Ammon's horn (tissue), 1 donor: ENCODE data around the gene KLRC4.
"Not testable (repeated sequence)": the region's sequence is repeated elsewhere in the genome, so short reads cannot be mapped to it uniquely, and the experiment has no call there.

ENCODE experiments used
- DNase-seq: peaks from one replicate; pipeline ENCODE4 v3.0.0-alpha.2; 2016; ENCODE audit warnings: low spot score

The KLRC4 gene

GRCh38 chr12:10409392-10409791 is at the start of gene KLRC4:
Gene KLRC4 (minus strand): TSS chr12:10409757. CDS start chr12:10409575, 182 bp downstream.
- no peak for DNase-seq

- DNase-seq = no peak
Measured at GRCh38 chr12:10457760-10458159, 48.2 kb upstream of the KLRC4 start.

GRCh38 chr12:10456856-10457255 is 47.3 kb upstream of the KLRC4 start:
- DNase-seq = no peak

GRCh38 chr12:10455766-10456165 is 46.2 kb upstream of the KLRC4 start:
- no peak for DNase-seq

GRCh38 chr12:10454531-10454930 is 45.0 kb upstream of the KLRC4 start:
- no peak for DNase-seq

GRCh38 chr12:10453156-10453555 is 43.6 kb upstream of the KLRC4 start, which contains the start of gene KLRC1:
Gene KLRC1 (minus strand): TSS chr12:10453377. CDS start chr12:10451156, 2,221 bp downstream.
- DNase-seq = no peak

GRCh38 chr12:10448236-10448635 is 38.7 kb upstream of the KLRC4 start:
- DNase-seq = no peak

- not testable (repeated sequence) for DNase-seq
Measured at GRCh38 chr12:10446052-10446451, 36.5 kb upstream of the KLRC4 start.

- DNase-seq = not testable (repeated sequence)
Measured at GRCh38 chr12:10441144-10441543, 31.6 kb upstream of the KLRC4 start.

- not testable (repeated sequence) for DNase-seq
Measured at GRCh38 chr12:10439608-10440274, 30.2 kb upstream of the KLRC4 start.

- not testable (repeated sequence) for DNase-seq
Measured at GRCh38 chr12:10437601-10438000, 28.0 kb upstream of the KLRC4 start.

GRCh38 chr12:10435816-10436215 is 26.3 kb upstream of the KLRC4 start, which contains the start of gene KLRC2:
Gene KLRC2 (minus strand): TSS chr12:10436010. CDS start chr12:10435986, 24 bp downstream.
- peak; percentile 37 for DNase-seq

GRCh38 chr12:10430623-10431022 is 21.1 kb upstream of the KLRC4 start:
- not testable (repeated sequence) for DNase-seq

- not testable (repeated sequence) for DNase-seq
Measured at GRCh38 chr12:10425938-10426337, 16.4 kb upstream of the KLRC4 start.

GRCh38 chr12:10424260-10424899 is 14.8 kb upstream of the KLRC4 start:
- not testable (repeated sequence) for DNase-seq

GRCh38 chr12:10422159-10422558 is 12.6 kb upstream of the KLRC4 start:
- not testable (repeated sequence) for DNase-seq

GRCh38 chr12:10420334-10420733 is 10.8 kb upstream of the KLRC4 start, which contains the start of gene KLRC3:
Gene KLRC3 (minus strand): TSS chr12:10420595. CDS start chr12:10420550, 45 bp downstream.
- DNase-seq = not testable (repeated sequence)

GRCh38 chr12:10408842-10409241 is 715 bp downstream of the KLRC4 start:
- no peak for DNase-seq

GRCh38 chr12:10406725-10407124 is 2.8 kb downstream of the KLRC4 start:
- DNase-seq = no peak

GRCh38 chr12:10405294-10405693 is 4.3 kb downstream of the KLRC4 start:
- no peak for DNase-seq

GRCh38 chr12:10404798-10405197 is 4.8 kb downstream of the KLRC4 start:
- DNase-seq = no peak

- no peak for DNase-seq
Measured at GRCh38 chr12:10400829-10401228, 8.7 kb downstream of the KLRC4 start.

- DNase-seq = no peak
Measured at GRCh38 chr12:10398168-10398567, 11.4 kb downstream of the KLRC4 start.
